ENCODE results near the gene UTY. TPM values are rescaled to one million over a fixed set of nuclear protein-coding genes. Genes with fewer than 3 reads are reported as not detected.

The UTY gene
- total and polyA plus RNA-seq, 2 of the 8 experiments (the other 6 are each of a cell fraction or from before 2014, with no cell fraction given): 7.2 to 20.4 TPM

- Histone ChIP-seq H4K91ac (replicated peaks; ENCODE audit: insufficient read length, low read length) (no peak overlapping the region), H3K79me2 (ENCODE audit: control insufficient read depth in 1 of 2, insufficient read depth in 2 of 2, low read length in 2 of 2) (no peaks in the 10 kb centered on the region; a peak in 1 of 4 replicates), H3K9ac (replicated peaks in 1 of 4; ENCODE audit: extremely low read depth in 1 of 4, low read depth in 3 of 4, low read length in 3 of 4) (no peak overlapping the region), H2BK15ac (ENCODE audit: low read length) (no peak overlapping the region), H3K4me1 (replicated peaks in 1 of 4; ENCODE audit: control insufficient read depth in 3 of 4, insufficient read depth in 4 of 4, low read length in 3 of 4) (no peaks in the 10 kb centered on the region), H2BK120ac (replicated peaks; ENCODE audit: low read depth, low read length) (no peak overlapping the region), H3K79me1 (ENCODE audit: low read depth, low read length) (no peaks in the 10 kb centered on the region), H2BK12ac (ENCODE audit: low read depth, low read length) (no peak overlapping the region), H3K9me3 (ENCODE audit: insufficient read depth in 2 of 2, low read depth in 1 of 2, low read length in 1 of 2) (no peaks in the 10 kb centered on the region), H2AK5ac (ENCODE audit: low read depth, low read length) (no peak overlapping the region), H4K8ac (ENCODE audit: extremely low read depth, insufficient read depth, low read length) (no peak overlapping the region), H3K27ac (ENCODE audit: low read depth, low read length) (no peak overlapping the region), H3K18ac (ENCODE audit: extremely low read depth, low read length) (no peak overlapping the region), H3K4ac (replicated peaks; ENCODE audit: insufficient read length, low read depth, low read length) (no peak overlapping the region), H2AFZ (ENCODE audit: low read length) (no peak overlapping the region), H3K23me2 (ENCODE audit: low read depth, low read length) (no peaks in the 10 kb centered on the region), H3K36me3 (ENCODE audit: control insufficient read depth in 2 of 4, insufficient read depth in 4 of 4, low read length in 3 of 4) (peaks cover 0 to 29% (median 15%) of the 10 kb centered on the region in 4 experiments; a peak in 7 of 8 replicates), H2BK20ac (ENCODE audit: low read length) (no peak overlapping the region), H3K4me2 (ENCODE audit: insufficient read depth in 1 of 2, low read depth in 2 of 2, low read length in 2 of 2) (no peak overlapping the region), H3K56ac (replicated peaks; ENCODE audit: insufficient read length, low read depth, low read length) (no peak overlapping the region), H4K5ac (ENCODE audit: insufficient read length, low read depth, low read length) (no peak overlapping the region), H3K4me3 (ENCODE audit: extremely low read depth in 1 of 4, insufficient read depth in 2 of 4, low read depth in 3 of 4, low read length in 4 of 4) (no peak overlapping the region), H3K27me3 (replicated peaks in 1 of 4; ENCODE audit: control insufficient read depth in 3 of 4, extremely low read depth in 1 of 4, insufficient read depth in 3 of 4, low read length in 3 of 4) (no peaks in the 10 kb centered on the region), H2BK5ac (ENCODE audit: low read depth, low read length) (no peak overlapping the region), H4K20me1 (replicated peaks in 1 of 2; ENCODE audit: control insufficient read depth in 1 of 2, insufficient read depth in 2 of 2, low read length in 2 of 2) (no peaks in the 10 kb centered on the region), H3K23ac (ENCODE audit: insufficient read length) (no peak overlapping the region), H3K14ac (ENCODE audit: insufficient read length) (no peak overlapping the region)
- FAIRE-seq (no peak), DNase-seq (ENCODE audit: low read depth in 1 of 2, low spot score in 2 of 2) (no peak)
- TF ChIP-seq TBP (IDR thresholded peaks at IDR 0.05; ENCODE audit: low read depth, low read length): no peak
- CTCF ChIA-PET (ENCODE audit: partially characterized antibody): no interaction called here
- POLR2A ChIA-PET (ENCODE audit: partially characterized antibody): no interaction called here
- WGBS, 2 experiments (ENCODE audit: extremely low coverage in 1 of 2, insufficient coverage in 1 of 2, insufficient read length in 1 of 2, insufficient replicate concordance in 2 of 2, low coverage in 1 of 2, low lambda C conversion rate in 2 of 2, missing lambda C conversion rate in 1 of 2): 93% methylated on average over 6 of the region's 9 CpGs; no CpG with 5 or more reads in 1 of the 2 experiments
These were observed 140.5 kb downstream of the UTY start for GRCh38 chrY:13339381-13339780.

Measured in H1 (cell line).